Lung (tissue), 12 donors: ENCODE measurements around the gene RHBG. TPM values are rescaled to one million over a fixed set of nuclear protein-coding genes. Genes with fewer than 3 reads are reported as not detected.

Experiments
- ATAC-seq: fragments of 200-7000 bp; cut with Tn5 transposase; one replicate; pipeline ENCODE4 v1.9.1; 2020; ENCODE audit warnings: moderate number of reproducible peaks; ENCODE audit not compliant: insufficient read depth, low FRiP score
- DNase-seq, 3 donors: peaks; one replicate each; pipeline ENCODE4 v3.0.0-alpha.2; 2013 to 2017
- H3K27ac ChIP-seq, 2 donors: one replicate each; pipeline ENCODE4 v1.5.1; 2013; ENCODE audit warnings: mild to moderate bottlenecking in 2 of 2, moderate library complexity in 2 of 2, control low read depth in 1 of 2, inconsistent platforms in 1 of 2, low read depth in 1 of 2, low read length in 1 of 2
- H3K27me3 ChIP-seq, 3 donors: one replicate each; pipeline ENCODE4 v1.5.1; 2013; ENCODE audit warnings: low read length in 2 of 3; ENCODE audit not compliant: control insufficient read depth in 3 of 3, insufficient read depth in 3 of 3
- H3K36me3 ChIP-seq, 4 donors: one replicate each; pipeline ENCODE4 v1.5.1; 2013; ENCODE audit warnings: low read length in 4 of 4, mild to moderate bottlenecking in 1 of 4, moderate library complexity in 1 of 4; ENCODE audit not compliant: control insufficient read depth in 4 of 4, insufficient read depth in 4 of 4
- H3K4me1 ChIP-seq, 5 donors: one replicate each; pipeline ENCODE4 v1.5.1; 2013; ENCODE audit warnings: low read length in 5 of 5, mild to moderate bottlenecking in 2 of 5, moderate library complexity in 1 of 5; ENCODE audit not compliant: control insufficient read depth in 5 of 5, insufficient read depth in 5 of 5
- H3K4me3 ChIP-seq: one replicate; pipeline ENCODE4 v1.5.1; 2013; ENCODE audit warnings: mild to moderate bottlenecking, control low read depth, moderate library complexity
- H3K9ac ChIP-seq, 2 donors: one replicate each; pipeline ENCODE4 v1.5.1; 2013; ENCODE audit warnings: low read length in 2 of 2, control low read depth in 1 of 2; ENCODE audit not compliant: insufficient read depth in 1 of 2
- H3K9me3 ChIP-seq, 4 donors: one replicate each; pipeline ENCODE4 v1.5.1; 2013; ENCODE audit warnings: low read length in 3 of 4, mild to moderate bottlenecking in 1 of 4, moderate library complexity in 1 of 4; ENCODE audit not compliant: control insufficient read depth in 4 of 4, insufficient read depth in 3 of 4
- WGBS, 2 donors: extraction: QIAGEN DNeasy Blood & Tissue Kit; methylation state at CpG; one replicate each; pipeline ENCODE4 v1.1.7; 2013; 5-methylcytosine and 5-hydroxymethylcytosine counted together
- polyA plus RNA-seq, 2 donors: library from polyadenylated mRNA; stranded (reverse); fragments of 200-250 nt; gene quantifications; one replicate each; pipeline ENCODE4 v1.2.1, GENCODE V29; 2013
- total RNA-seq, 2 donors: library from RNA; depleted of rRNA in 1 of 2; stranded (reverse); fragments of >200 nt in 1 of 2; gene quantifications; one replicate each; pipeline ENCODE4 v1.2.1, GENCODE V29; 2014 to 2021
- TF ChIP-seq, protein P1 (sequence below): IDR thresholded peaks from 2 replicates; pipeline ENCODE4 v1.5.1; 2012; ENCODE audit warnings: mild to moderate bottlenecking; ENCODE audit errors: control extremely low read depth, extremely low read depth
- donor health status: control.
- donor health status: control.
- donor health status: Bipolar disorder and iron deficiency.
- donor health status: healthy.
- donor health status: DM: yes; HTN: yes; CAD: no.

The RHBG gene
- total and polyA plus RNA-seq, 4 donors = 0.18 to 0.74 TPM; not detected in 2

DNA sequence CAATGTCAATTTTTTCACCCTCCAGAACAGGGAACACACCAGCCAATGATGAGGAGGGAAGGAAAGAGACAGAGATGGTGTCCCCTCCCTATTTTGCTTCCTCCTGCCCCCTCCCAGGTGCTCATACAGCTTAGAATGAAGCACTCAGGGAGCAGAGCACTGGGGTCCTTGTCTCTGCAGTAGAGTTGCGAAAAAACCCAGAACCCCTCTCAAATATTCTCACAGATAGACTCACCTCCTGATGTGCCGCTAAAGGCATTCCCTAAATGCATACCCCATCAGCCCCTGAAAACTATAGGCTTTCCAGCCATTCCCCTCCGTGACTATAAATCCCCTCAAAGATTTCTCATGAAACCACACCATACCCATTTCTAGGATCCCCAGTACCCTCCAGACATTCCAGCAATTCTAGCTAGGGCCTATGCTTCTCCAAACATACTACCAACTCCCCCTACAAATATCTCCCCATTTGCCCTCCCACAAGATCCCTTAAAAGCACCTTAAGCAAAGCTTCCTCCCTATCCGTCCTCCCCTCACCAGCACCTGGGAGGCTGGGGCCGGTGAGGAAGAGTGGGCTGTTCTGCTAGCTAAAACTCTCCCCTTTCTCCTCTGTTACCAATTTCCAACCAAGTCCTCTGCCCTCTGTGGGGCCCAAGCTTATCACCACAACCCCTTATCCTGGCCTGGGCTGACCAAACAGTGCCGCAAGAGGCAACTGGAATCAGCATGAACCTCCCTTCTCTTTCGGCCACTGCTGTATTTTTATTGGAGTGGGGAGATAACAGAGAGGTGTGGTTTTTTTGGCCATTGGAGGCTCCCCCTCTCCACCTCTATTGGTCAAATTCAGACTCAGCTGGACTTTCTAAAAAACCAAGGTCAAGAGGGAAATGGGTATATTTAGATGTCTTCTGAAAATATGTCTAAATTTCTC lies 54.7 kb downstream of the RHBG start:
- no peak for DNase-seq
- TF ChIP-seq, protein P1, sequence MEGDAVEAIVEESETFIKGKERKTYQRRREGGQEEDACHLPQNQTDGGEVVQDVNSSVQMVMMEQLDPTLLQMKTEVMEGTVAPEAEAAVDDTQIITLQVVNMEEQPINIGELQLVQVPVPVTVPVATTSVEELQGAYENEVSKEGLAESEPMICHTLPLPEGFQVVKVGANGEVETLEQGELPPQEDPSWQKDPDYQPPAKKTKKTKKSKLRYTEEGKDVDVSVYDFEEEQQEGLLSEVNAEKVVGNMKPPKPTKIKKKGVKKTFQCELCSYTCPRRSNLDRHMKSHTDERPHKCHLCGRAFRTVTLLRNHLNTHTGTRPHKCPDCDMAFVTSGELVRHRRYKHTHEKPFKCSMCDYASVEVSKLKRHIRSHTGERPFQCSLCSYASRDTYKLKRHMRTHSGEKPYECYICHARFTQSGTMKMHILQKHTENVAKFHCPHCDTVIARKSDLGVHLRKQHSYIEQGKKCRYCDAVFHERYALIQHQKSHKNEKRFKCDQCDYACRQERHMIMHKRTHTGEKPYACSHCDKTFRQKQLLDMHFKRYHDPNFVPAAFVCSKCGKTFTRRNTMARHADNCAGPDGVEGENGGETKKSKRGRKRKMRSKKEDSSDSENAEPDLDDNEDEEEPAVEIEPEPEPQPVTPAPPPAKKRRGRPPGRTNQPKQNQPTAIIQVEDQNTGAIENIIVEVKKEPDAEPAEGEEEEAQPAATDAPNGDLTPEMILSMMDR = no peak
- no peaks in the 10 kb centered on the region for H3K36me3 ChIP-seq
- WGBS, 2 donors = 48 to 51% methylated on average over 7 of the region's 7 CpGs
- no peaks in the 10 kb centered on the region for H3K9me3 ChIP-seq
- H3K9ac ChIP-seq = no peak overlapping the region
- H3K27ac ChIP-seq = no peak overlapping the region
- peaks cover 0 to 17% (median 4%) of the 10 kb centered on the region in 5 donors for H3K4me1 ChIP-seq
- H3K27me3 ChIP-seq = peaks cover 7 to 98% (median 93%) of the 10 kb centered on the region in 3 donors
- ATAC-seq = no peak
- H3K4me3 ChIP-seq = no peak overlapping the region

DNA sequence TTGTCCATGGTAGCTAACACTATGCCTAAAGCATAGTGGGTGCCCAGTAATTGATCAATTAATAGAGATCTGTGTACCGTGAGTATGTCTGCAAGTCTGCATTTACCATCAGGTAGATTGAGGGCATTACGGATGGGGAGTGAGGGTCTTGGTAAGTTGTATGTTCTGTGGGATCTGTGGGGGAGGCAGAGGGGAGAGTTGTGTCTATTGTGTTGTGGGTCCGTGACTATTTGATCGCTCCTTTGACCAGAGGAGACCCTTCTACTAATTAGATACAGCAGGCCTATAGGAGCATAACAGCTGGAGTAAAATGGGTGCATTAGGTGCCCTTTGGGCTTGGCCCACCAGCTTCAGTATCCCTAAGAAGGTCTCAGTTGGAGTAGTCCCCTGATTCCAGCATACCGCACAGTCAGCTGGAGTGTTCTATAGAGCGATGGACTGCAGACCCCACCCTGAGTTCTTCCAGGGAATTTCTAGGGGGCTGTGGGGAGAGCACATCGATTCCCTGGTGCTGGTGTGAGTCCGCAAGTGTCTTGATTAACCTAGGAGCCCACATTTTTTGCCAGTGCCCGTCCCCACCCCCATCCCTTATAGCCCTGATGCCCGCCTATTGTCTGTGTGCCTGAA lies 55.9 kb downstream of the RHBG start:
- ATAC-seq = no peak
- no peaks in the 10 kb centered on the region for H3K36me3 ChIP-seq
- H3K9ac ChIP-seq = no peak overlapping the region
- TF ChIP-seq, protein P1 = no peak
- no peak overlapping the region for H3K4me3 ChIP-seq
- peaks cover 7 to 98% (median 93%) of the 10 kb centered on the region in 3 donors for H3K27me3 ChIP-seq
- H3K27ac ChIP-seq = no peak overlapping the region
- H3K4me1 ChIP-seq = peaks cover 0 to 16% (median 4%) of the 10 kb centered on the region in 5 donors
- H3K9me3 ChIP-seq = no peaks in the 10 kb centered on the region
- 78 to 80% methylated on average over 10 of the region's 10 CpGs for WGBS, 2 donors
- DNase-seq = no peak

DNA sequence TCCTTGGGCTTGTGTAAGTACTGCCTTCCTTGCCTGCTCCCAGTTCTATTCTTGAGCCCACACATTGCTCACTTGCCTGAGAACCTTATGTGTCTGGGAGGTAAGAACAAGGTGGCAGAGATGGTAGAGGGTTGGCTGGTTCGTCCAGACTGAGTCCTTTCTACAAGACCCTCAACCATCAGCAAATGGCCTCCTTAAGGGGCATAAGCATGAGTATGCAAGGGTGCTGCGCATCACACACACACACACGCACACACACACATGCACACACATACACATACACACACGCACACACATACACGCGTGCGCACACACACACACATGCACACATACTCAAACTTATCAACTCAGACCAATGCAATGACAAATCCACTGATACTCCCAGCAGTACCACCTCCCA lies 56.9 kb downstream of the RHBG start:
- WGBS, 2 donors = 91 to 93% methylated on average over 7 of the region's 7 CpGs
- peaks cover 7 to 98% (median 91%) of the 10 kb centered on the region in 3 donors for H3K27me3 ChIP-seq

More for the DNA sequence above, 56.9 kb downstream of the RHBG start:
- Histone ChIP-seq H3K9me3 (no peaks in the 10 kb centered on the region), H3K27ac (no peak overlapping the region), H3K9ac (no peak overlapping the region), H3K36me3 (no peaks in the 10 kb centered on the region), H3K4me1 (peaks cover 0 to 11% (median 4%) of the 10 kb centered on the region in 5 donors), H3K4me3 (no peak overlapping the region)
- ATAC-seq = no peak
- TF ChIP-seq, protein P1 = no peak
- DNase-seq = no peak
